NCI-H1694 treated with DMSO at 0.1 percent for 48 hours (cell line): ENCODE results near the gene TXNRD1.
"Not testable (repeated sequence)": the region's sequence is repeated elsewhere in the genome, so short reads cannot be mapped to it uniquely, and the experiment has no call there.

Experiments
- DNase-seq: peaks from one replicate; lab custom pipeline; 2025; lab: John Stamatoyannopoulos, UW

Gene TXNRD1

DNA sequence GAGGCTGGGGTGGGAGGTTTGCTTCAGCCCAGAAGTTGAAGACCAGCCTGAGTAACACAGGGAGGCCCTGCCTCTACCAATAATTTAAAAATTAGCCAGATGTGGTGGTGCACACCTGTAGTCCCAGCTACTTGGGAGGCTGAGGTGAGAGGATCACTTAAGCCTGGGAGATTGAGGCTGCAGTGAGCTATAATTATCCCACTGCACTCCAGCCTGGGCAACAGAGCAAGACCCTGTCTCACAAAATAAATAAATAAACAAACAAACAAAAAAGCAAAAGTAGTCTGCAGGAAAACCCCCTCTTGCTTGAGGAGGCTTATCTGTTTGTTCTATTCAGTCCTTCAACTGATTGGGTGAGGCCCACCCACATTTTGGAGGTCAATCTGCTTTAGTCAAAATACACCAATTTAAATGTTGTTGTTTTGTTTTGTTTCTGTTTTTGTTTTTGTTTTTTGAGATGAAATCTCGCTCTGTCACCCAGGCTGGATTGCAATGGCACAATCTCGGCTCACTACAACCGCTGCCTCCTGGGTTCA is 24.9 kb upstream of the TXNRD1 start:
- DNase-seq: no peak

DNA sequence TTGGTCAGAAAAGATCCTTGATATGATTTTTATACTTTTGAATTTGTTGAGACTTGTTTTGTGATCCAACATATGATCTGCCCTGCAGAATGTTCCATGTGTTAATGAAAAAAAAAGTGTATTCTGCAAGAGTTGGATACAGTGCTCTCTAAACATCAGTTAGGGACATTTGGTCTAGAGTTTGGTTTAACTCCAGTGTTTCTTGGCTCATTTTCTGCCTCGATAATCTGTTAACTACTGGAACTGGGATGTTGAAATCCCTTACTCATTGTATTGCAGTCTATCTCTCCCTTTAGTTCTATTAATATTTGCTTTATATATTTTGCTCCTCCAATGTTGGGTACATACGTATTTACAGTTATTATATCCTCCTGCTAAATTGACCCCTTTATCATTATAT is 18.3 kb upstream of the TXNRD1 start:
- DNase-seq: no peak

DNA sequence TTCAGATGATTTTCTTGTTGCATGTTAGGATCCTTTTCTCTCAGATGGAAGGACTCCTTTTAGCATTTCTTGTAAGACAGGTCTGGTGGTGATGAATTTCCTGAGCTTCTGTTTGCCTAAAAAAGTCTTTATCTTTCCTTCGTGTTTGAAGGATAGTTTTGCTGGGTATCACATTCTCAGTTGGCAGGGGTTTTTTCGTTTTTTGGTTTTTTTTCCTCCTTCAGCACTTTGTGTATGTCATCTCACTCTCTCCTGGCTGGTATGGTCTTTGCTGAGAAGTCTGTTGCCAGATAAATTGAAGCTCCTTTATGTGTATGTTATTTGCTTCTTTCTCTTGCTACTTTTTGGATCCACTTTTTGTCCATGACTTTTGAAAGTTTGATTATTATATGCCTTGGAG is 15.6 kb upstream of the TXNRD1 start:
- no peak for DNase-seq

DNA sequence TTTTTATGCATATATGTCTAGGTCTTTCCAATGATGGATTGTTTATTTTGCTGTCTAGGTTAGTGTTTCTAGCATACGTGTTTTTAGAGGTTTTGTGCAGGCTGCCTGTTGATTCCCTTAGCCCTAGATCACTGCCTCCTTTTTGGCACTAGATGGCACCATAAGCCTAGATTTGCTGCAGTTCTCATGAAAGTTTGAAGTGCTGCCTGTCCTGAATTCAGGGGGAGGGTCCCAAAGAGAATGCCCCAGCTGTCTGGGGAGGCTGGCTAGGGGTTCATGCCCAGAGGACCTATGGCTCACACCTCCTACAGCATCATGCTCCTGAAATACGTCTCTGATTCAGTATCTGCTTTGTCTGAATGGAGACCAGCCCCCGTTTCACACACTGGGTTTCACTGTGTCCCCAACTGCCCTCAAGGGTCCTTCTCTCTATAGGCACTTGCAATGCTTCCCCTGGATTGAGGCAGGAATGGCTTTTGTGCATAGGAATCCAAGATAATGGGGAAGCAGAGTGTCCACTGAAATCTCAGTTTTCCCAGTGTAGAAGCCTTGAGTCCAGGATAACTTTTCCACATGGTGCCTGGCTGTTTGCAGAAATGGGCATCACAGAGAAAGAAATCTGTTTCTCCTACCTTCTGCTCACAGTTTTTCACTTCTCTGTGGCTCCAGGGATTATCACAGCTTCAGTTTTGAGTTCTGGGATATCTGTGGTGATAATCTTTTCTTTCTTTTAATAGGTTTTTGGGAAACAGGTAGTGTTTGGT is 14.2 kb upstream of the TXNRD1 start:
- peak; percentile 62 for DNase-seq

DNA sequence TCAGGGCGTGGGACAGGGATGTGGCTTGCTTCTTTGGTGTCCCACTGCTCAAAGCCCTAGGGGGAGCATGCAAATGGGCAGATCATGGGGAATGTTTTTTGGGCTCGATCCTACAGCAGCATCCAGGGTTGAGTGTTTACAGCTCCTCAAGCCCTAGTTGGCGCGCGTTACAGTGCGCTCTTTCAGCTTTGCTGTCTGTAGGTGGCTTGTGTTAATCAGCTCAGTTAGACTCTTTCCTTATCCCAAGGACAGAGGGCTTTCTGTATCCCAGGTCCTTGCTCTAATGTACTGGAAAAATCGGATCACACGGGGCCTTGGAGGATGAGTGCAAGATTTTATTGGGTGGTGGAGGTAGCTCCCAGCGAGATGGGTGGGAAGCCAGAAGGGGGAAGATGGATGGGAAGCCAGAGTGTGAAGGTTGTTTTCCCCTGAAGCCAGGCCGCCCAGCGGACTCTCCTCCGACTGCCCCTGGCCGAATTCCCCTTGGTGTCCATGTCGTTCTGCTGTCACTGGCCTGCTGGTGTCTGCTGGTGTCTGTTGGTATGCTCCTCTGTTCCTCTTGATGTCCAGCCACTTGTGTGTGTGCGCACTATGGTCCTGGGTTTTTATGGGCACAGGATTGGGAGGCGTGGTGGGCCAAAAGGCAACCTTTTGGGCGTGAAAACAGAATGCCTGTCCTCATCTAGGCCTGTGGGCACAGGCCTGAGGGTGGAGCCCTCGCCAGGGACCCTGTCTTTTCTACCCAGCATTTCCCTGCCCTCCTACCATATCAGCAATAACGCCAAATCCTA is 10.7 kb upstream of the TXNRD1 start:
- no peak for DNase-seq

DNA sequence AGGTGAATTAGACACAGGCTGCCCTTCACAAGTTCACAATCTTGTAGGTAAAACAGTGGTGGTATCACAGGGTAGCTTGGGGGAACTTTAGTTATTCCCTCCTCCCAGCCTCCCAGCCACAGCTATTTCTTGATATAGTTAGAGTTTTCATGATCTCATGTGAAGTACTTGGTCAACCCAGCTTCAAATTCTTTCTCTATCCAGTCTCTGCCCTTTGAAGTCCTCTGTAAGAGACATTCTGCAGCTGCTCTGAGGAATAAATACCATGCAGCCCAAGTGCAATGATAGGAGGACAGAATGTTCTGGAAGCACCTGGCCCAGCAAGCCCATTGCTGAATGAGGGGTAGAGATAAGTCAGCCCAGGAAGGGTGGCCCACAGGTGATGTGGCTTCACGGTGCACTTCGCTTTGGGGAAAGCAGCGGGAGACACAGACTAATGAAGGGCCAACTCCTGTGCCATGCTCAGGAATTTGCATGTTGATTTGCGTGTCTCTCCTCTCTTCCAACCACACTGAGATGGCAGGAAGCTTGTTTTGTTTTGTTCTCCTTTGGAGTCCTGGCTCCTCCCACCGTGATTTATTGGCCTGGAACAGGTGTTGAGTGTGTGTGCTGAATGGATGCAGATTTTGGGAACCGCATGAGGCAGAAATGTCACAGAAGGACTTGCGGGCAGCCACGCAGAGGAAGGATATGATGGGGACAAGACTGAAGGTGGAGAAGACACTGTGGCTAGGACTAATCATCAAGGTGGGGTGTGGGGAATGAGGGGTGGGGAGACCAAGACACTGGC is 8.0 kb upstream of the TXNRD1 start:
- DNase-seq: no peak

DNA sequence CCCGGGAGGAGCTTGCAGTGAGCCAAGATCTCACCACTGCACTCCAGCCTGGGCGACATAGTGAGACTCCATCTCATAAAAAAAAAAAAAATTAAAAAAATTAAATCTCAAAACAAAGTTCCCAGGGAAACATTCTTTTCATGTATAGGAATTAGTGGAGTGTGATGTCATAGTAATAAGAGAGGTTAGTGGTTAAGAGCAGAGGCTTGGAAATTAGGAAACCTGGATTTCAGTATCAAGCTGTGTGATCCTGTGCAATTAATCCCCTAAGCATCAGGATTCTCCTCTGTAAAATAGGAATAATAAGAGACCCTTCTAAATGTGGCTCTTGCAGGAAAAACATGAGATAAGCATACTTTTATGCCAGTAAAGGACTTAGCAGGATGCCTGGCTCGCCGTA is 3.1 kb upstream of the TXNRD1 start:
- no peak for DNase-seq

DNA sequence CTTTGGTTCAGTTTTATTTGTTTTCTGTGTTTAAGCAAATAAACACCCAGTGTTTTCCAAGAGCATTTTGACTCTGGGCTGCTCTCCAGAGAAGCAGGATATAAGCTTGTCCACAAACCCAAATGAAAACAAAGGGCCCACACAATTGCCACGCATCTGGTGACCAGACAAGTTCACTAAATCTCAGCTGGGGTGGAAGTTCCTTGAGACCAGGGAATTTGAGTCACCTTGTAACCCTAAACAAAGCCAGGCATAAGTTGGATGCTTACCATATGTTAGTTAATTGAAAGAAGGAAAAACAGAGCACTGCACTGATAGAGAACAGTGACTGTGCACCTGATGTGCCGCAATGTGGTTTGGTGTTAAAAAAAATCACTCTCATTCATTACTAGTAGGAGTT is 1.6 kb upstream of the TXNRD1 start:
- no peak for DNase-seq

DNA sequence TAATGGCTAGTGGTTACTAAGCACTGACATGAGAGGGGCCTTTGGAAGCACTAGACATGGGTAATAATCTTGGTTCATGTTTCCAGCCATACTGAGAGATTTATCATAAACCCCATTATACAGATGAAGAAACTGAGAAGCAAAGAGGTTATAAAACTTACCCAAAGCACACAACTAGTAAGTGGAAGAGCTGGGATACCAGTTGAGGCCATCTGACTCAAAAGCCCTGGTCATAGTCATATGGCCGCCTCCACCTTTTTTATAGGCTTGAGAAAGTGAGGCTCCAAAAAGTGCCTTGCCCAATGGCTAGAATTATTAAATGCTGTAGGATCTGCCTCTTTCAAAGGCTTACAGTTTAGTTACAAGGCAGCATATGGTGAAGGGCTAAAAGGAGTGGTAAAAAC is 944 bp downstream of the TXNRD1 start:
- DNase-seq: no peak

DNA sequence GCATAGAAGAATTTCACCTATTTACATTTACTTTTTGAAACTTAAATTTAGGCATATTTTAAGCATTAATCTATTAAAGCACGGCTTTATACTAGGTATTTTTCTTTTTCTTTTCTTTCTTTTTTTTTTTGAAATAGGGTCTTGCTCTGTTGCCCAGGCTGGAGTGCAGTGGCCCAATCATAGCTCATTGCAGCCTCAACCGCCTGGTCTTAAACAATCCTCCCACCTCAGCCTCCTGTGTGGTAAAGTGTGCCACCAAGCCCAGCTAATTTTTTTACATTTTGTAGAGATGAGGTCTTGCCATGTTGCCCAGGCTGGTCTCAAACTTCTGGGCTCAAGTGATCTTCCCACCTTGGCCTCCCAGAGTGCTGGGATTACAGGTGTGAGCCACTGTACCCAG is 2.9 kb downstream of the TXNRD1 start:
- not testable (repeated sequence) for DNase-seq

DNA sequence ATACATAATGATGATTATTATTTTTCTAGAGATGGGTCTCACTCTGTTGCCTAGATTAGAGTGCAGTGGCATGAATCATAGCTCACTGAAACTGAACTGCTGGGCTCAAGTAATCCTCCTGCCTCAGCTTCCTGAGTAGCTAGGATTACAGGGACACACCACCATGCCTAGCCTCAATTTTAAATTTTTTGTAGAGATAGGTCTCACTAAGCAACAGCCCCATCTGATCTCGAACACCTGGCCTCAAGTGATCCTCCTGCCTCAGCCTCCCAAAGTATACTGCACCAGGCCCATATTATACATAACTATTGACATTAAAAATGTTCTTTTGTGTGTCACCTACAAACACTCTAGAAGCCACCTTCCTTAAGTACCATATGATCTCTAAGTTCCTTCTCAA is 3.4 kb downstream of the TXNRD1 start:
- DNase-seq: no peak

DNA sequence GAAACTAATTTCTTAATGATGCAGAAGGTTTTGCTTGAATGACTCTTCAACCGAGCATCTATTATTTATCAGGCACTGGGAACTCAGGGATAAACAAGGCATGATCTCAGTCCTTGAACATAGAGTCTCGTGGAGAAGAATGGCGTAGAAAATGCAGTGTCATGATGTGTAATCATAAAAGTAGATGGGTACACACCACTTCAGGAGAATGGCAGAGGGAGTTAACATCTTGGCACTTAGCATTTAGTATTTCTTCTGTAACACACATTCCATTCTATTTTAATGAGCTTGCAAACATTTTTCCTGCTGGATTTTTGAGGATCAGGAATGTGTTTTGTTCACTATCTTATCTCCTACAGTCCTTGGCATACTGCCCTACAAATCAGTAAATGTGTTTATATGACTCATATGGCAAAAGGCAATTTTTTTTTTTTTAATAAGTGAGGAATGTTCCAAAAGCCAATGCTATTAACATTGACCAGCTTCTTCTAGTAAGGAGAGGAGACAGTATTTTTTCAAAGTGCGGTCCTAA is 3.8 kb downstream of the TXNRD1 start:
- no peak for DNase-seq

DNA sequence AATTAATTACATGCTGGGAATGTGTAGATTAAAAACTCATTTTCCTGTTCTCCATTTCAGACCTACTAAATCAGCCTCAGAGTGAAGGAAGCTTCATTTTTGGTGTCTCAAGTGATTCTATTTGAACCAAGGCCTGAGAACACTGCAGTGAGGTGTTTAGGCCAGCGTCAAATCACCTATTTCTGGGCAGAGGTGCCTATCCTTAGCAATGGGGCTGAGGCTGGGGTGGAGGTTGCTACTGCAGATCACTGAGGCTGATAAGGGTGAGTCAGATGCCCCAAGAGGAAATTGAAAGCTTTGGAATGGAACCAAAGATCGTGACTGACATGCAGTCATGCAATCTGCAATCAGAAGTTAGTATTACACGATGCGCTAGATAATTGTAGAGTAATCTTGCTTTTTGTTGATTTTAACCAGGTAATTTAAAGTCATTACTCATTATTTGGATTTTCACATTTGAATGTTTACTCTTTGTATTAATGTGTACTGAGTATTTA is 4.4 kb downstream of the TXNRD1 start:
- DNase-seq: no peak

DNA sequence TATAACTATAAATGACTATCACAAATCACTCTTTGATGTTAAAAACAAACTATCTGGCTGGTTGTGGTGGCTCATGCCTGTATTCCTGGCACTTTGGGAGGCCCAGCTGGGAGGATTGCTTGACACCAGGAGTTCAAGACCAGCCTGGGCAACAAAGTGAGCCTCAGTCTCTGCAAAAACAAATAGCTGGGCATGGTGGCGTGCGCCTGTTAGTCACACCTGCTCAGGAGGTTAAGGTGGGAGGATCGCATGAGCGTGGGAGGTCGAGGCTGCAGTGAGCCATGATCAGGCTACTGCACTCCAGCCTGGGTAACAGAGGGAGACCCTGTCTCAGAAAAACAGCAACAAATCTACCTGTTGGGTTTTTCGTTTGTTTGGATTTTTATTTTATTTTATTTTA is 5.4 kb downstream of the TXNRD1 start:
- no peak for DNase-seq

DNA sequence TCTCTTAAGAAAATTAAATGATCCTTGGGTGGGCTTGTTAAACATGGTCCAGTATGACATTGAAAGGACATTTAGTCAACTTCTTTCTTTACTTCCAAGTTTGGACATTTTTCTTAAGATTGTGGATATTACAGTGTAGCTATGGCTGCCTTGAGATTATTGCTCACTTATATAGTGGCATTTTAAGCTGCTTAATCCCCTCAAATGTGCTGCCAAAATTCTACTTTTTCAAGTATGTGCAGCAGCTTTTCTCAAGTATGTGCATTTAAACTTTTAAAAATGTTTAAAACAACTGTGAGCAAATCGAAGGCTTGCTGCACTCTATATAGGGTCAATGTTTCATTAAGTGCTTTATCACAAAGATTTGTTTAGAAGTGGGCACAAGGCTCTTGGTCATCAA is 7.4 kb downstream of the TXNRD1 start:
- DNase-seq: no peak

DNA sequence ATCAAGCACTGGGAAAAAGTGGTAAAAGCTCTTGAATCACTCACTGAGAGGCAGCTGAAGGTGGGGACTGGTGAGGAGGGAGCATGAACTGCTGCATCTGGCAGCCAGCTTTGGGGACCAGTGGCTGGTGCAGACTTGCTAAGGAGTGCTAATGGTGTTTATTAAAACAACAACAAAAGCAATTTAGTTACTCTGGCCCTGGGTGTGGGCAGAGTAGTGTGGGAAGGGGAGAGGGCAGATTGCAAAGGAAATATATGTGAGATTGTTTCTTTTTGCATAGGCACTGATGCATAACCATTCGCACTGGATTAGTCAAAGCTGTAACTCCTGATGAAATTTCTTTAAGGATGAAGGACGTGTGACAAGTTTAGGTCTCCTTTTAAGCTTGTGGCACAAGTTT is 8.1 kb downstream of the TXNRD1 start:
- DNase-seq: no peak

DNA sequence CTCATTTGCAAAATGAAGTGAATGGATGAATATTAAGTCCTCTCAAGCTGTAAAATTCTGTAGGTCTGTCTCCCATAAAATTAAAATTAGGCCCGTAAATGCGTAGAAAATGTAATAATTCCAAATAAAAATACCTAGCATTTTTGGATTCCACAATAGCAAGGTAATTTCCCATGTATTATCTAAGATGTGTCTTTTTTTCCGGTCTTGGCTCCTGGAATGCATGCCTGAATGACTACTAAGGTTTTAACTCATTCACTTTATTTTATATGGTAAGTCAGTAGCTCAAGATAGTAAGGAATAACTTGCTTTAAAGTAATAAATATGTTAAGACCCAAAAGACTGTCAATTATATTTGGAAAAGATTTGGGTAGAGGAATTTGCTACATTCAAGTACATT is 11.1 kb downstream of the TXNRD1 start:
- no peak for DNase-seq

DNA sequence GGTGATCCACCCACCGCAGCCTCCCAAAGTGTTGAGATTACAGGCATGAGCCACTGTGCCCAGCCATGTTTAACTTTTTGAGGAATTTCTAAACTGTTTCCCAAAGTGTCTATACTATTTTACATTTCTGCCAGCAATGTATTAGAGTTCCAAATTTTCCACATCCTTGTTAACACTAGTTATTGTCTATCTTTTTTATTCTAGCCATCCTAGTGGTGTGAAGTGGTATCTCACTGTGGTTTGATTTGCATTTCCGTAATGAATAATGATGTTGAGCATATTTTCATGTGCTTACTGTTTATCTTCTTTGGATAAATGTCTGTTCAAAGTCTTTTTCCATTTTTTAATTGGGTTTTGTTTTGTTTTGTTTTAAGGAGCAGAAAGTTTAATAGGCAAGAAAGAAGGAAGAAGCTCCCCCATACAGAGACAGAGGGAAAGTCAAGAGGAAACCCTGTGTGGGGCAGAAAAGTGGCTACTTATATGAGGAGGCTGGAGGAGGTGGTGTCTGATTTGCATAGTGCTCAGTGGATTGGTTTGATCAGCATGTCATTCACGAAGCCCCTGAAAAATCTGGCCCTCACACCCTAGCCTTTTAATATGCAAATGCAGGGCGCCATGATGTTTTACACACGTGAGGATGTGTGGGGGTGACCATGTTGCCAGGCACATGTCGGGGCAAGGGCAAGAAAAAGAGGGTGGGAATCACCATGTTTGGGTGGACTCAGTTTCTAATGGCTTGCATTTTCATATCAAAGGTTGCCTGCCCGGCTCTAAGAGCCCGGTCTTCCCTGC is 14.9 kb downstream of the TXNRD1 start:
- no peak for DNase-seq

DNA sequence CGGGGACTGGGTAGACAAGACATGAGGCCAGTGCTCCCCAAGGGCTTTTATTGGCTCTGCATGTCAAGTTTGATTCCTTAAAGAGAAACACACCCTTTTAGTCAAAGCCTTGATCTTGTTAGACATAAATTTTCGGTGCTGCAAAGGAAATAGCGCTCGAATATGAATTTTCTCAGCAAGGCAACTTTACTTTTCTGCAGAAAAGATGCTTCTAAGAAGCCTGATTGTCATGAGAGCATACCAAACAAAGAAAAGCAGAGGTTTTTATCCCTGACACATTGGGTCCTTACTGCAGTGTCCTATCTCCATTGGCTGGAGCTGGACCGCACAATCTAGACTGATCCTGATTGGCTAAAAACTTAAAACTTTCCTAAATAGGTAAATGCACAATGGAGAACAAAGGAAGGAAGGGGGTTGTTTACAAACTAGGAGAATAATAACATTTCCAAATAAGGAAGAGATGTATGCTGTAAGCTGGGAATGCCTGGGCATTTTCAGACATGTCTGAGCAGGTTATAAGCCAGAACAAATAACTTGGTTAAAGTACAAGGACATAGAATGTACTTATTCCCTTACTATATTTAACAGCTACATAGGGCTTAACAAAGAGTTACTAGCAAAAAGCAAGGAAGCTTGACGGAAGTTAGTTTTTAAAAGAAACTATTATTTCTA is 17.2 kb downstream of the TXNRD1 start:
- no peak for DNase-seq

DNA sequence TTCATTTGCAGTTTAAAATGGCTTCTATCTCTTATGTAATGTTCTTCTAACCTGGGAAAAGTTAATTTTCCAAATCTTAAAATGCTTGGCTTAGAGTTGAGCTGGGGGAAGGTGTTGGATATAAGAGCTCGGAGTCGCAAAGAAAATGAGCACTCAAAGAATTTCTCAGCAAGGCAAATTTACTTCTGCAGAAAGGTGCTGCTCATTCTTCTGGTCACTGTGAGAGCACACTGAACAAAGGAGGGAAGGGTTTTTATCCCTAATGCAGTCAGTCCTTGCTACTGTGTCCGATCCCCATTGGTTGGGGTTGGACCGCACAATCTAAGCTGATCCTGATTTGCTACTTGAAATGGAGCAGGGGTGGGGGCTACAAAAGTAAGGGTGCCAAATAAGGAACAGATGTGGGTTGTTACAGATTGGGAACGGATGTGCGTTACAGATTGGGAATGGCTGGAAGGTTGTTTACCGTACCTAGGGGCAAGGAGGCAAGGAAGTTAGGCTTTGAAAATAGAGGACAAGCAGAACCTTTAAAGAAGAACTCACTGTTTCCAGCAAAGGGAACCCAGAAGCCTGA is 19.4 kb downstream of the TXNRD1 start:
- DNase-seq: no peak
